ENCODE measurements around the gene DCST2.
A peak's percentile ranks its signal among the peaks of the same experiment; 100 is the strongest.
"Not testable (repeated sequence)": the region's sequence is repeated elsewhere in the genome, so short reads cannot be mapped to it uniquely, and the experiment has no call there.

DCST2 gene

GRCh38 chr1:154994269-154994587 is 39.4 kb downstream of the DCST2 start:
- Histone ChIP-seq H3K4me3 (no peak overlapping the region), H3K36me3 (replicated peaks) (peaks cover 24% of the 10 kb centered on the region), H3K4me1 (peaks cover 8% of the 10 kb centered on the region), H3K27me3 (ENCODE audit: low read depth) (no peaks in the 10 kb centered on the region), H3K9me3 (no peaks in the 10 kb centered on the region)
- no peak for DNase-seq (ENCODE audit: low spot score in 2 of 2)
- in situ Hi-C loops (cut with MboI; ENCODE audit: low sequenced_read_pairs): no loop called here

- DNase-seq (ENCODE audit: low spot score in 2 of 2): no peak
- Histone ChIP-seq H3K9me3 (no peaks in the 10 kb centered on the region), H3K4me3 (no peak within 1 kb of the TSS), H3K4me1 (peaks cover 3% of the 10 kb centered on the region), H3K27me3 (ENCODE audit: low read depth) (no peaks in the 10 kb centered on the region), H3K36me3 (replicated peaks) (peaks cover 29% of the 10 kb centered on the region)
- in situ Hi-C loops (cut with MboI; ENCODE audit: low sequenced_read_pairs): no loop called here
Observed at GRCh38 chr1:154993572-154994268, 39.9 kb downstream of the DCST2 start, which contains the start of gene LENEP. TSS of gene LENEP (plus strand) at chr1:154993586. CDS start at chr1:154993608, 22 bp downstream.

GRCh38 chr1:154992721-154993571 is 40.6 kb downstream of the DCST2 start:
- no peaks in the 10 kb centered on the region for H3K27me3 ChIP-seq (ENCODE audit: low read depth)
- DNase-seq (ENCODE audit: low spot score in 2 of 2): no peak
- no peaks in the 10 kb centered on the region for H3K9me3 ChIP-seq
- no peak overlapping the region for H3K4me3 ChIP-seq
- H3K36me3 ChIP-seq (replicated peaks): peaks cover 37% of the 10 kb centered on the region
- peaks cover 2% of the 10 kb centered on the region; the same call in 1 of the 2 replicates for H3K4me1 ChIP-seq
- in situ Hi-C loops (cut with MboI; ENCODE audit: low sequenced_read_pairs): no loop called here

- in situ Hi-C loops (cut with MboI; ENCODE audit: low sequenced_read_pairs): no loop called here
- Histone ChIP-seq H3K4me1 (no peaks in the 10 kb centered on the region), H3K4me3 (no peak overlapping the region), H3K9me3 (no peaks in the 10 kb centered on the region), H3K36me3 (replicated peaks) (peaks cover 54% of the 10 kb centered on the region), H3K27me3 (ENCODE audit: low read depth) (no peaks in the 10 kb centered on the region)
- no peak for DNase-seq (ENCODE audit: low spot score in 2 of 2)
Observed at GRCh38 chr1:154990276-154990675, 43.3 kb downstream of the DCST2 start.

- Histone ChIP-seq H3K36me3 (replicated peaks) (peaks cover 54% of the 10 kb centered on the region), H3K27me3 (ENCODE audit: low read depth) (no peaks in the 10 kb centered on the region), H3K4me1 (peaks cover under 1% of the 10 kb centered on the region; the same call in 1 of the 2 replicates), H3K9me3 (no peaks in the 10 kb centered on the region), H3K4me3 (no peak overlapping the region)
- no peak for DNase-seq (ENCODE audit: low spot score in 2 of 2)
- in situ Hi-C loops (cut with MboI; ENCODE audit: low sequenced_read_pairs): no loop called here
Observed at GRCh38 chr1:154989195-154989860, 44.3 kb downstream of the DCST2 start.

- no peak for DNase-seq (ENCODE audit: low spot score in 2 of 2)
- Histone ChIP-seq H3K9me3 (no peaks in the 10 kb centered on the region), H3K4me3 (no peak overlapping the region), H3K4me1 (peaks cover 4% of the 10 kb centered on the region; the same call in 1 of the 2 replicates), H3K36me3 (replicated peaks) (peaks cover 54% of the 10 kb centered on the region), H3K27me3 (ENCODE audit: low read depth) (no peaks in the 10 kb centered on the region)
- in situ Hi-C loops (cut with MboI; ENCODE audit: low sequenced_read_pairs): no loop called here
Observed at GRCh38 chr1:154988058-154988954, 45.3 kb downstream of the DCST2 start.

GRCh38 chr1:154987326-154987725 is 46.3 kb downstream of the DCST2 start:
- in situ Hi-C loops (cut with MboI; ENCODE audit: low sequenced_read_pairs): no loop called here
- Histone ChIP-seq H3K9me3 (no peaks in the 10 kb centered on the region), H3K36me3 (replicated peaks) (peaks cover 48% of the 10 kb centered on the region), H3K4me3 (no peak overlapping the region), H3K27me3 (ENCODE audit: low read depth) (no peaks in the 10 kb centered on the region), H3K4me1 (peaks cover 8% of the 10 kb centered on the region)
- no peak for DNase-seq (ENCODE audit: low spot score in 2 of 2)

GRCh38 chr1:154986736-154987135 is 46.8 kb downstream of the DCST2 start:
- in situ Hi-C loops (cut with MboI; ENCODE audit: low sequenced_read_pairs); DNase-seq (ENCODE audit: low spot score in 2 of 2); H3K4me3 ChIP-seq; H3K27me3 ChIP-seq (ENCODE audit: low read depth); H3K9me3 ChIP-seq: not testable (repeated sequence)
- H3K36me3 ChIP-seq (replicated peaks): peaks cover 47% of the 10 kb centered on the region
- peaks cover 13% of the 10 kb centered on the region for H3K4me1 ChIP-seq

- H3K36me3 ChIP-seq (replicated peaks): peaks cover 50% of the 10 kb centered on the region
- peaks cover 13% of the 10 kb centered on the region for H3K4me1 ChIP-seq
- DNase-seq (ENCODE audit: low spot score in 2 of 2): peak in 1 of 2 experiments; percentile 55
- no peaks in the 10 kb centered on the region for H3K27me3 ChIP-seq (ENCODE audit: low read depth)
- no peaks in the 10 kb centered on the region for H3K9me3 ChIP-seq
- in situ Hi-C loops (cut with MboI; ENCODE audit: low sequenced_read_pairs): no loop called here
- peak overlapping the region; percentile 55 for H3K4me3 ChIP-seq
Observed at GRCh38 chr1:154983776-154984466, 49.7 kb downstream of the DCST2 start.

GRCh38 chr1:154982897-154983648 is 50.5 kb downstream of the DCST2 start, which contains the start of gene FLAD1:
TSS of gene FLAD1 (plus strand) at chr1:154983344. CDS start at chr1:154983695, 351 bp downstream.
- in situ Hi-C loops (cut with MboI; ENCODE audit: low sequenced_read_pairs): no loop called here
- Histone ChIP-seq H3K4me1 (peaks cover 13% of the 10 kb centered on the region), H3K36me3 (replicated peaks) (peaks cover 47% of the 10 kb centered on the region)

GRCh38 chr1:154982341-154982740 is 51.2 kb downstream of the DCST2 start:
- peaks cover 47% of the 10 kb centered on the region for H3K36me3 ChIP-seq (replicated peaks)
- H3K27me3 ChIP-seq (ENCODE audit: low read depth): no peaks in the 10 kb centered on the region
- in situ Hi-C loops (cut with MboI; ENCODE audit: low sequenced_read_pairs): no loop called here
- peak overlapping the region; percentile 55 for H3K4me3 ChIP-seq
- peak; percentile 77 to 92 for DNase-seq (ENCODE audit: low spot score in 2 of 2)
- peaks cover 13% of the 10 kb centered on the region for H3K4me1 ChIP-seq
- H3K9me3 ChIP-seq: no peaks in the 10 kb centered on the region

More at GRCh38 chr1:154982897-154983648, 50.5 kb downstream of the DCST2 start, which contains the start of gene FLAD1:
- Histone ChIP-seq H3K27me3 (ENCODE audit: low read depth) (no peaks in the 10 kb centered on the region), H3K4me3 (peak within 1 kb of the TSS; percentile 55), H3K9me3 (no peaks in the 10 kb centered on the region)
- DNase-seq (ENCODE audit: low spot score in 2 of 2): peak; percentile 99

GRCh38 chr1:154978360-154978759 is 55.2 kb downstream of the DCST2 start:
- no peak for DNase-seq (ENCODE audit: low spot score in 2 of 2)
- in situ Hi-C loops (cut with MboI; ENCODE audit: low sequenced_read_pairs): no loop called here
- Histone ChIP-seq H3K27me3 (ENCODE audit: low read depth) (no peaks in the 10 kb centered on the region), H3K4me3 (no peak overlapping the region), H3K4me1 (peaks cover 19% of the 10 kb centered on the region), H3K9me3 (no peaks in the 10 kb centered on the region), H3K36me3 (replicated peaks) (peaks cover 36% of the 10 kb centered on the region)

Measured in HAP-1 (cell line).